NCI-H187 treated with DMSO at 0.1 percent for 48 hours (cell line): ENCODE results near the gene SCARB2.

Experiments used
- DNase-seq: peaks from one replicate; lab custom pipeline; 2025; lab: John Stamatoyannopoulos, UW

SCARB2 gene

DNA sequence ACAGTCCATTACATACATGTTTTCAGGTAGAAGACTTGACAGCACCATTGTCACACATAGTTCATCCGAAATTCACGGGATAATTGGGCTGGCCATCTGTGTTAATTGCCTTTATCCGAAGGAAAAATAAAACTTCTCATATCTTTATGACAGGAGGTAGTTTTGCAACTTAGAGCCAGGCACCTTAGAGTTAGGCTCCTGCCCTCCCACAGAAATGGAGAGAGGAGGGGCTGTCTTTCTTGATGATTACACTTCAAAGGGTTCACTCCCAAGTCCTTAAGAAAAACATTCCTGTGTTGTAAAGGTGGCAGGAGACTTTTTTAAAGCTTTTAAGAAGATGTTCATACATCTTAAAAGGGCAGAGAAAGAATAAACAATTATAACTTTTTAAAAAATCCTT is 10.5 kb upstream of the SCARB2 start:
- no peak for DNase-seq

DNA sequence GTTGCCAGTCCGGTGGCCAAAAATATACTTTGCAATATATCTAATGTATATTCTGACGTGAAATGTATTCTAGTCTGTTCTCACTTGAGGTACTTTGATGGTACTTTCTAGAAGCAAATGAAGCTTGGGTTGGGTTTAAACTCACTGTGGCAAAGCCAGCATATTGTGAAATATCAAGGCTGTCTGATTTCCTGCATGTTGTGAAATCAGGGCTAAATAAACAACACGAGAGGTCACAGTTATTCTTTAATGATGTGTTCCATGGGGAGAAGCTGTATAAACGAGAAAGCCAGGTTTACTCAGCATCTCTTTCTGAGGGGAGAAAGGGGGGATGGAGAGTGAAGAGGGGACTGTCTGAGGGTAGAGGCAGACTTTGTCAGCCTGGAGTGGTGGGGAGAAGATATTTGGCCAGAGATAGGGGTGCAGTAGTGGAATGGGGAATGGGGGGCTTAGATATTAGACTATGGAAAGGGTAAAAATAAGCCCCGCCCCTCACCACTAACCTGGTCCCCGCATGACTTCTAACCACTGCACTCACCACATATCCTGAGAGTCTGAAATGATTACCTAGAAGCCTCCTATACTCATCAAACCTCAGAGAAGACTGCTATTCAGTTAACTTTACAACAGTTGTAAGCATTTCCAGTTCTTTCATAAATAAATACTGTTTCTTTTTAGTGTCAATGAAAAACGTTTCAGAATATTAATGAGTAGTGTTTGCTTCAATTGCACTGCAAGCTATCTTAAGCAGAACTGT is 5.9 kb upstream of the SCARB2 start:
- DNase-seq: no peak

- no peak for DNase-seq
These were observed 3.6 kb upstream of the SCARB2 start for GRCh38 chr4:76216975-76217814.

- DNase-seq: no peak
These were observed 2.9 kb upstream of the SCARB2 start for GRCh38 chr4:76216524-76216923.

DNA sequence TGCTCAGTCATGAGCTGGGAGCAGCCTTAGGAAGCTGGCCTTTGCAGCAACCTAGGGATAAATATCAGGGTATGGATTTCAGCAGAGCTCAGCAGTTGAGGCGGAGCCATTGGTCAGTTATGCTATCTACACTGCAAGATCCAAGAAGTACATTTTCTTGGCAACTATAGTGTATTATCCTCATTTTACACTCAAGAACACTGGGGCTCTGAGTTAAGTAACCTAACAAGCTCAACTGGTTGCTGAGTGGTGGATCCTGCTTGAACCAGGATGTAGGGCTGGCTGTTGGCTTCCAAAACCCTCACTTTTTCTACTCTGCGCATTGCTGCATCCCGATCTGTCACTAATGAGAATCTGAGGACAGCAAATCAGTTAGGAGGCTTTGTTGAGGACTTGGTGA is 1.5 kb upstream of the SCARB2 start:
- no peak for DNase-seq

- no peak for DNase-seq
These were observed 602 bp upstream of the SCARB2 start for GRCh38 chr4:76214177-76214675.

GRCh38 chr4:76212851-76213414 is 691 bp downstream of the SCARB2 start:
- no peak for DNase-seq

GRCh38 chr4:76211769-76212708 is 1.6 kb downstream of the SCARB2 start:
- no peak for DNase-seq

DNA sequence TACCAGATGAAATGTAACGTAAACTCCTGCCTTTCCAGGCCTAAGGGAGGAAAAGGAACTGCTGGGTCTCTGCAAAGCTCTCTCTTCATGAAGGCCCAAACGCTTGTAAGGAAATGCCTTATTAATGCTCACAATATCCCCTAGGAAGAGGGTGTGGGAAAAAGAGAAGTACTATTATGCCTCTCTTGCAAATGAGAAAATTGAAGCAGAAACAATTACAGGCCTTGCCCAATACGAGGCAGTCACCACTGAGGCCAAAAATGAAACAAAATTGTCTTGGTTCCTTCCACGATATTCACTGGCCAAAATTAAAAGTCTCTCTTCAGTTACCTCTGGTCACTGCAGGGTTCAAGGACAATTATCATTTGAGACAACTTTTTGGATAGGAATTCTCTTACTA is 3.2 kb downstream of the SCARB2 start:
- DNase-seq: no peak

DNA sequence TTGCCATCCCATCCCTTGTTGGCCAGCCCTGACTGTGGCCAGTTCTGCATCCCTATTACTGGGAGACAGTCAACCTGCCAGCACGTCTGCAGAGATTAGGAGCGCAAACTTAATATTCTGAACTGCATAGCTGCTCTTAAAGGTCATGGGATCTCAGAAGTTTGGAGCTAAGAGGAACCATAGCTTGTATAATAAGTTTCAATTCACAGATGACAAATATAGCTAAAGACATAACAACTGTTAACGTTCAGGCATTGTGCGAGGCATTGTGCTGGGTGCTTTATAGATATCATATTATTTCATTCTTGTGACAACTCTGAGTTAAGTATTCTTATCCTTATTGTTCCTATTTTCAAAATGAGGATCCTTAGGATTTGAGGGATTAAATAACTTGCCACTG is 3.7 kb downstream of the SCARB2 start:
- no peak for DNase-seq

DNA sequence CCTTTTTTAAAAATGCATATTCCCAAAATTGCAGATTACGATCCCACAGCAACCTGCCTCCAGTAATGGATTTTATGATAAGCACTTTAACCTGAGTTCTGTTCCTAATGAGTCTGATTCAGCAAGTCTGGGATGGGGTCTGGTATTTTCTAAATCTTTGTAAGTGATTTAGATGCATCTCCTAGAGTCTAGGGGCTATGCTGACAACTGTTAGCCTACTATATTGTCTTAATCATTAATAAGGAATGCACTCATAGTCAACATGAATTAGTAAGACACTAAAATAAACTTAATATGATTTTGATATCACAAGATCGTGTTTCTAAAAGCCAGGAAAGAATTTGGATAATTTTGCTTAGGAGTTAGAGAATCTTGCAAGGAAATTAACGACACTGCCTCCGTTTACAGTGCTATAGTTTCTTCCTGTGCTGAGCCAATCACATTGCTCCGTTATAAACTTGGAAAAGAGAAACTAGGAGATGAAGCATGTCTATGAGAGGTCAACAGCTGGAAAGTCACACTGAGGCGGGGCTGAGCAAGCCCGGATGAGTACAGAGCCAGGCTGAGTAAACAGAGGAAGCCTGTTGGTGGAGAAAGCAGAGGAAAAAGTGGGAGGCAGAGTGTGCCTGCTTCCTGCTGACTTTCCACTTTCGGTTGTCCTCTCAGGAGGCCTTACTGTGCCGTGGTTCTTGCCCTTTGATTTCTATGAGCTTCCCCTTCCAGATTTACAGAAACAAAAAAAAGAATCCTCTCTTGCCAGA is 5.4 kb downstream of the SCARB2 start:
- DNase-seq: peak; percentile 60

DNA sequence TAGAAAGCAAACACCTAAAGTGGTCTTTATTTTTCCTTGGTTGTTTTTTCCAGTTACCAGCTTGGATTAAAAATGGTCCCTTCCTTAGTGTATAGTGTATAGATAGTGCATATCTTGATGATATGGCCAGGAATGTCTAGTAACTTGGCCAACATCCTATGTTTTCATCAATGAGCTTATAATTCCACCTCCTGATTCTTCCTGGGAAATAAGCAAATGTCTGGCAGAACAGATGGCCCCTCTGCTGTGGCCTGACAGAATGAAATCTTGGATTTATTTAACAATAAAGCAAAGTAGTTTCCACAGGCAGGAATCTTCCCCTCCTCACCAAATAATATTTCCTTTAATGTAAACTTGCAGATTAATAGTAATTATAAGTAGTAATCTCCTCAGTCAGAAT is 6.1 kb downstream of the SCARB2 start:
- no peak for DNase-seq

DNA sequence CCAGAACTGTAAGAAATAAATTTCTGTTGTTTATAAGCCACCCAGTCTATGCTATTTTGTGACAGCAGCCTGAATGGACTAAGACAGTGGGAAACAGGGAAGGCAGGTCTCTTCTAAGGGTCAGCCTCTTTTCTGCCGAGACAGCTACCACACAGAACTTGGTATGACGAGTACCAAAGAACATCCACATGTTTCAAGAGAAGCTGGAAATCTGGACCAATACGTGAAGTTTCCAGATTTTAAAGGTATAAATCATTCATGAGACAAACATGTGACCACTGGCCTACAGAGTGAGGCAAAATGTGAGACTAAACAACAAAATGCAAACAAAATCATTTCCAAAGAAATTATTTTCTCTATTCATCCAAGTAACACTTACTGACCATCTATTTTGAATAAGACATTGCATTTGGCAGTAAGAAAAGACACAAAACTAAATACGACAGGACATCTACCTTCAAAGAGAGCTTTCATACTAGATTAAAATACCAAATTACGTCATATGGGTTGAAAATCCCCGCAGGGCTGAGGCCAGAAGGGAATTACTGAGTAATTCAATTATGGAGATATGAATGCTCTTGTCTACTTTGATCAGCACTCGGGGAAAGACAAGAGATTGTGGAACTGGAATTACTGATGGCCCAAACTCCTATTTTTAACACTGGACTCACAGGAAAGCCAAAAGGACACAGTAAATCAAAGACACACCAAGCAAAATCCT is 7.2 kb downstream of the SCARB2 start:
- no peak for DNase-seq

- DNase-seq: no peak
These were observed 8.1 kb downstream of the SCARB2 start for GRCh38 chr4:76205476-76205875.

DNA sequence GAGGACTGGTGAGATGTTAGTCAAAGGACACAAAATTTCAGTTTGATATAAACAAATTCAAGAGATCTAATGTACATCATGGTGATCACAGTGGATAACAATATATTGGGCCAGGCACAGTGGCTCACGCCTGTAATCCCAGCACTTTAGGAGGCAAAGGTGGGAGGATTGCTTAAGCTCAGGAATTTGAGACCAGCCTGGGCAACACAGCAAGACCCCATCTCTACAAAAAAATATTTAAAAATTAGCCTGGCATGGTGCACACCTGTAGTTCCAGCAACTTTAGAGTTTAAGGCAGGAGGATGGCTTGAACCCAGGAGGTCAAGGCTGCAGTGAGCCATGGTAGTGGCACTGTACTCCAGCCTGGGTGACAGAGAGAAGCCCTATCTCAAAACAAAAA is 8.7 kb downstream of the SCARB2 start:
- DNase-seq: no peak

- DNase-seq: no peak
These were observed 10.1 kb downstream of the SCARB2 start for GRCh38 chr4:76203541-76203940.

- no peak for DNase-seq
These were observed 12.3 kb downstream of the SCARB2 start for GRCh38 chr4:76201276-76201675.

- peak; percentile 85 for DNase-seq
These were observed 12.8 kb downstream of the SCARB2 start for GRCh38 chr4:76200771-76201231.

DNA sequence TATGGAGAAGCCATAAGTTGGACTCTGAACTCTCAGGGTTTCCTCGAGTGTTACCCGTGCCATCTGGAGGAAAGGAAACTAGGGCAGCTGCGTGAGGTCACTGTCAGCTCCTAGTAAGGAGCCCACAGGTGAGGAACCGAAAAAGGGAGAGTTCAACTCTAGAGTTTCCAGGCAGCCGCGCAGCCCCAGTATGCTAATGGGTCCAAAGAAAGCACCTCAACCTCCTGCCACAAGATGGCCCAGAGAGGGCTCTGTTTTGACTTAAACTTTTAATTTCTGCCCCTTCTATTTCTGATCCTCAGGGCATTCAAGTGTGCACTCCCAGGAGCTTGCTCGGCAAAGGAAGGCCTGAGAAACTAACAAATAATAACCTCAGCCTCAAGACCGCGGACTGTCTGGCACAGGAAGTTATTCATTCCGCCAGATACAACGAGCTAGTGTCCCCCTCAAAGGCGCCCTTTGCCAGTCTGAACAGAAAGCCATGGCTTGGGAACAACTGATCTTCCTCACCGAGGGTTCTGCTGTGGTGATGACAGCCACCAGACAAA is 13.9 kb downstream of the SCARB2 start:
- no peak for DNase-seq
